ENCODE data around the gene FOXK2. TPM values are rescaled to one million over a fixed set of nuclear protein-coding genes. Genes with fewer than 3 reads are reported as not detected.

Gene FOXK2
- polyA plus RNA-seq, 4 donors = 11.6 to 25.9 (median 18.0) TPM

GRCh38 chr17:82638183-82638773 is 118.7 kb downstream of the FOXK2 start:
- Histone ChIP-seq H3K9me3 (ENCODE audit: control insufficient read depth in 2 of 2, insufficient read depth in 1 of 2, low read depth in 1 of 2, low read length in 1 of 2) (peaks cover 0 to 26% of the 10 kb centered on the region in 2 donors), H3K36me3 (ENCODE audit: control insufficient read depth in 3 of 3, insufficient read depth in 2 of 3, low read depth in 1 of 3, low read length in 3 of 3) (peaks cover 10 to 77% (median 11%) of the 10 kb centered on the region in 3 donors), H3K4me1 (ENCODE audit: control insufficient read depth in 3 of 3, insufficient read depth in 2 of 3, low read depth in 1 of 3, low read length in 2 of 3) (peaks cover 0 to 7% (median 0%) of the 10 kb centered on the region in 3 donors), H3K27ac (ENCODE audit: low read depth in 1 of 3, low read length in 2 of 3) (no peak overlapping the region), H3K4me3 (ENCODE audit: low read depth in 1 of 3, low read length in 3 of 3) (no peak overlapping the region), H3K27me3 (ENCODE audit: control insufficient read depth in 3 of 3, insufficient read depth in 3 of 3, low read length in 3 of 3) (no peaks in the 10 kb centered on the region)
- FAIRE-seq (no peak), DNase-seq (no peak)
- 79 to 91% (median 85%) methylated on average over 4 of the region's 5 CpGs for WGBS, 3 donors

GRCh38 chr17:82639628-82640027 is 120.1 kb downstream of the FOXK2 start:
- no peak overlapping the region for H3K4me3 ChIP-seq (ENCODE audit: low read depth in 1 of 3, low read length in 3 of 3)
- H3K27ac ChIP-seq (ENCODE audit: low read depth in 1 of 3, low read length in 2 of 3) = no peak overlapping the region
- WGBS, 3 donors = 89 to 93% (median 91%) methylated on average over 13 to 14 of the region's 14 CpGs
- H3K27me3 ChIP-seq (ENCODE audit: control insufficient read depth in 3 of 3, insufficient read depth in 3 of 3, low read length in 3 of 3) = no peaks in the 10 kb centered on the region
- FAIRE-seq (no peak), DNase-seq (no peak)
- peaks cover 0 to 7% (median 0%) of the 10 kb centered on the region in 3 donors for H3K4me1 ChIP-seq (ENCODE audit: control insufficient read depth in 3 of 3, insufficient read depth in 2 of 3, low read depth in 1 of 3, low read length in 2 of 3)
- peaks cover 0 to 26% of the 10 kb centered on the region in 2 donors for H3K9me3 ChIP-seq (ENCODE audit: control insufficient read depth in 2 of 2, insufficient read depth in 1 of 2, low read depth in 1 of 2, low read length in 1 of 2)
- peaks cover 13 to 74% (median 19%) of the 10 kb centered on the region in 3 donors for H3K36me3 ChIP-seq (ENCODE audit: control insufficient read depth in 3 of 3, insufficient read depth in 2 of 3, low read depth in 1 of 3, low read length in 3 of 3)

GRCh38 chr17:82640036-82640435 is 120.5 kb downstream of the FOXK2 start:
- WGBS, 3 donors = 92 to 97% (median 94%) methylated on average over 5 of the region's 5 CpGs
- no peak for FAIRE-seq

GRCh38 chr17:82642022-82642421 is 122.5 kb downstream of the FOXK2 start:
- DNase-seq (no peak), FAIRE-seq (no peak)
- Histone ChIP-seq H3K27me3 (ENCODE audit: control insufficient read depth in 3 of 3, insufficient read depth in 3 of 3, low read length in 3 of 3) (no peaks in the 10 kb centered on the region), H3K27ac (ENCODE audit: low read depth in 1 of 3, low read length in 2 of 3) (no peak overlapping the region), H3K9me3 (ENCODE audit: control insufficient read depth in 2 of 2, insufficient read depth in 1 of 2, low read depth in 1 of 2, low read length in 1 of 2) (peaks cover 0 to 16% of the 10 kb centered on the region in 2 donors), H3K4me1 (ENCODE audit: control insufficient read depth in 3 of 3, insufficient read depth in 2 of 3, low read depth in 1 of 3, low read length in 2 of 3) (peaks cover 0 to 4% (median 4%) of the 10 kb centered on the region in 3 donors), H3K36me3 (ENCODE audit: control insufficient read depth in 3 of 3, insufficient read depth in 2 of 3, low read depth in 1 of 3, low read length in 3 of 3) (peaks cover 13 to 70% (median 19%) of the 10 kb centered on the region in 3 donors), H3K4me3 (ENCODE audit: low read depth in 1 of 3, low read length in 3 of 3) (no peak overlapping the region)
- 95% methylated on average over 14 of the region's 14 CpGs for WGBS, 3 donors

More at GRCh38 chr17:82640036-82640435, 120.5 kb downstream of the FOXK2 start:
- peaks cover 0 to 7% (median 0%) of the 10 kb centered on the region in 3 donors for H3K4me1 ChIP-seq (ENCODE audit: control insufficient read depth in 3 of 3, insufficient read depth in 2 of 3, low read depth in 1 of 3, low read length in 2 of 3)
- no peak for DNase-seq
- H3K9me3 ChIP-seq (ENCODE audit: control insufficient read depth in 2 of 2, insufficient read depth in 1 of 2, low read depth in 1 of 2, low read length in 1 of 2) = peaks cover 0 to 26% of the 10 kb centered on the region in 2 donors
- H3K4me3 ChIP-seq (ENCODE audit: low read depth in 1 of 3, low read length in 3 of 3) = no peak overlapping the region
- H3K36me3 ChIP-seq (ENCODE audit: control insufficient read depth in 3 of 3, insufficient read depth in 2 of 3, low read depth in 1 of 3, low read length in 3 of 3) = peaks cover 13 to 74% (median 19%) of the 10 kb centered on the region in 3 donors
- no peak overlapping the region for H3K27ac ChIP-seq (ENCODE audit: low read depth in 1 of 3, low read length in 2 of 3)
- no peaks in the 10 kb centered on the region for H3K27me3 ChIP-seq (ENCODE audit: control insufficient read depth in 3 of 3, insufficient read depth in 3 of 3, low read length in 3 of 3)

GRCh38 chr17:82644148-82644547 is 124.6 kb downstream of the FOXK2 start:
- WGBS, 3 donors = 86 to 89% (median 89%) methylated on average over 5 of the region's 5 CpGs
- Histone ChIP-seq H3K27ac (ENCODE audit: low read depth in 1 of 3, low read length in 2 of 3) (no peak overlapping the region), H3K4me1 (ENCODE audit: control insufficient read depth in 3 of 3, insufficient read depth in 2 of 3, low read depth in 1 of 3, low read length in 2 of 3) (peaks cover 0 to 4% (median 0%) of the 10 kb centered on the region in 3 donors), H3K36me3 (ENCODE audit: control insufficient read depth in 3 of 3, insufficient read depth in 2 of 3, low read depth in 1 of 3, low read length in 3 of 3) (peaks cover 13 to 55% (median 19%) of the 10 kb centered on the region in 3 donors), H3K9me3 (ENCODE audit: control insufficient read depth in 2 of 2, insufficient read depth in 1 of 2, low read depth in 1 of 2, low read length in 1 of 2) (peaks cover 0 to 4% of the 10 kb centered on the region in 2 donors), H3K27me3 (ENCODE audit: control insufficient read depth in 3 of 3, insufficient read depth in 3 of 3, low read length in 3 of 3) (no peaks in the 10 kb centered on the region), H3K4me3 (ENCODE audit: low read depth in 1 of 3, low read length in 3 of 3) (no peak overlapping the region)
- DNase-seq (no peak), FAIRE-seq (no peak)

- no peak for FAIRE-seq
These were observed 126.0 kb downstream of the FOXK2 start for GRCh38 chr17:82645516-82645915.

GRCh38 chr17:82647593-82648164 is 128.1 kb downstream of the FOXK2 start:
- peaks cover 0 to 4% (median 0%) of the 10 kb centered on the region in 3 donors for H3K4me1 ChIP-seq (ENCODE audit: control insufficient read depth in 3 of 3, insufficient read depth in 2 of 3, low read depth in 1 of 3, low read length in 2 of 3)
- peak overlapping the region; percentile 68 to 96 (median 91) for H3K4me3 ChIP-seq (ENCODE audit: low read depth in 1 of 3, low read length in 3 of 3)
- FAIRE-seq = no peak
- peak overlapping the region; percentile 77 to 97 (median 88) for H3K27ac ChIP-seq (ENCODE audit: low read depth in 1 of 3, low read length in 2 of 3)
- peak; percentile 34 to 72 for DNase-seq
- no peaks in the 10 kb centered on the region for H3K27me3 ChIP-seq (ENCODE audit: control insufficient read depth in 3 of 3, insufficient read depth in 3 of 3, low read length in 3 of 3)
- H3K9me3 ChIP-seq (ENCODE audit: control insufficient read depth in 2 of 2, insufficient read depth in 1 of 2, low read depth in 1 of 2, low read length in 1 of 2) = no peaks in the 10 kb centered on the region
- 1% methylated on average over 41 to 54 of the region's 54 CpGs for WGBS, 3 donors
- peaks cover 5 to 23% (median 10%) of the 10 kb centered on the region in 3 donors for H3K36me3 ChIP-seq (ENCODE audit: control insufficient read depth in 3 of 3, insufficient read depth in 2 of 3, low read depth in 1 of 3, low read length in 3 of 3)

More at GRCh38 chr17:82645516-82645915, 126.0 kb downstream of the FOXK2 start:
- Histone ChIP-seq H3K27me3 (ENCODE audit: control insufficient read depth in 3 of 3, insufficient read depth in 3 of 3, low read length in 3 of 3) (no peaks in the 10 kb centered on the region), H3K36me3 (ENCODE audit: control insufficient read depth in 3 of 3, insufficient read depth in 2 of 3, low read depth in 1 of 3, low read length in 3 of 3) (peaks cover 9 to 41% (median 19%) of the 10 kb centered on the region in 3 donors), H3K27ac (ENCODE audit: low read depth in 1 of 3, low read length in 2 of 3) (no peak overlapping the region), H3K4me1 (ENCODE audit: control insufficient read depth in 3 of 3, insufficient read depth in 2 of 3, low read depth in 1 of 3, low read length in 2 of 3) (peaks cover 0 to 4% (median 0%) of the 10 kb centered on the region in 3 donors), H3K9me3 (ENCODE audit: control insufficient read depth in 2 of 2, insufficient read depth in 1 of 2, low read depth in 1 of 2, low read length in 1 of 2) (no peaks in the 10 kb centered on the region), H3K4me3 (ENCODE audit: low read depth in 1 of 3, low read length in 3 of 3) (no peak overlapping the region)
- WGBS, 3 donors = 91 to 92% (median 92%) methylated on average over 4 of the region's 4 CpGs
- DNase-seq = no peak

- WGBS, 3 donors = 0 to 1% (median 0%) methylated on average over 14 to 66 of the region's 67 CpGs
These were observed 128.7 kb downstream of the FOXK2 start, which contains the start of gene WDR45B for GRCh38 chr17:82648165-82648668. Gene WDR45B, minus strand, starts transcription at chr17:82648444. Its CDS starts 104 bp downstream, at chr17:82648340.

More at GRCh38 chr17:82648165-82648668, 128.7 kb downstream of the FOXK2 start, which contains the start of gene WDR45B:
- Histone ChIP-seq H3K36me3 (ENCODE audit: control insufficient read depth in 3 of 3, insufficient read depth in 2 of 3, low read depth in 1 of 3, low read length in 3 of 3) (peaks cover 4 to 20% (median 8%) of the 10 kb centered on the region in 3 donors), H3K4me1 (ENCODE audit: control insufficient read depth in 3 of 3, insufficient read depth in 2 of 3, low read depth in 1 of 3, low read length in 2 of 3) (peaks cover 0 to 4% (median 0%) of the 10 kb centered on the region in 3 donors), H3K27ac (ENCODE audit: low read depth in 1 of 3, low read length in 2 of 3) (peak within 1 kb of the TSS; percentile 77 to 97 (median 88)), H3K4me3 (ENCODE audit: low read depth in 1 of 3, low read length in 3 of 3) (peak within 1 kb of the TSS; percentile 68 to 96 (median 91)), H3K27me3 (ENCODE audit: control insufficient read depth in 3 of 3, insufficient read depth in 3 of 3, low read length in 3 of 3) (no peaks in the 10 kb centered on the region), H3K9me3 (ENCODE audit: control insufficient read depth in 2 of 2, insufficient read depth in 1 of 2, low read depth in 1 of 2, low read length in 1 of 2) (no peaks in the 10 kb centered on the region)
- FAIRE-seq = no peak
- DNase-seq = peak; percentile 96 to 98
